IPS-15b (cell line): ENCODE measurements around the gene ZNF26.
"Not testable (repeated sequence)": the region's sequence is repeated elsewhere in the genome, so short reads cannot be mapped to it uniquely, and the experiment has no call there.

Experiments used
- H3K27me3 ChIP-seq: one replicate; pipeline ENCODE4 v1.6.1; 2013; ENCODE audit warnings: low read length; ENCODE audit not compliant: control insufficient read depth, insufficient read depth
- H3K36me3 ChIP-seq: one replicate; pipeline ENCODE4 v1.6.1; 2013; ENCODE audit warnings: low read length; ENCODE audit not compliant: control insufficient read depth, insufficient read depth
- H3K4me1 ChIP-seq: one replicate; pipeline ENCODE4 v1.6.1; 2013; ENCODE audit warnings: mild to moderate bottlenecking, low read length; ENCODE audit not compliant: control insufficient read depth, insufficient read depth
- H3K4me3 ChIP-seq: one replicate; pipeline ENCODE4 v1.5.1; 2013; ENCODE audit warnings: low read depth, low read length
- H3K9ac ChIP-seq: one replicate; pipeline ENCODE4 v1.6.1; 2013; ENCODE audit warnings: low read depth, mild to moderate bottlenecking, low read length
- H3K9me3 ChIP-seq: one replicate; pipeline ENCODE4 v1.6.1; 2013; ENCODE audit warnings: mild to moderate bottlenecking, low read length; ENCODE audit not compliant: control insufficient read depth, insufficient read depth

The ZNF26 gene

GRCh38 chr12:132949936-132950837 lies 36.0 kb upstream of the ZNF26 start:
- Histone ChIP-seq H3K4me3 (no peak overlapping the region), H3K27me3 (no peaks in the 10 kb centered on the region), H3K9me3 (peaks cover 33% of the 10 kb centered on the region)

DNA sequence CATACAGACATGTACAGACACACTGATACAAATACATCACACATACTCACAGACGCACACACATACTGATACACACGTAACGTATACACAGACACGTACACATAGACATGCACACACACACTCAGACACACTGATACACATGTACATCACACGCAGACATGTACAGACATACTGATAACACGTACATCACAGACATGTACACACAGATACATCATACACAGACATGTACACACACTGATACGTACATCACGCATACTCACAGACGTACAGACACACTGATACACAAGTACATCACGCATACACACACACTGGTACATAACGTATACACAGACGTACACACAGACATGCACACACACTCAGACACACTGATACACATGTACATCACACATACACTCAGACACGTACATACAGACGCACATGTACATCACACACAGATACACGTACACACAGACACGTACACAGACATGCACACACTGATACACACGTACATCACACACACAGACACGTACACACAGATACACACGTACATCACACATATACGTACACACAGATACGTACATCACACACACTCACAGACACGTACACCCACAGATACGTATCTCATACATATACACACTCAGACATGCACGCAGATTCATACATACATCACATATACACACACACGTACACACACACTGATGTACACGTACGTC lies 35.2 kb upstream of the ZNF26 start:
- Histone ChIP-seq H3K27me3 (no peaks in the 10 kb centered on the region), H3K9ac (no peak overlapping the region), H3K4me1 (no peaks in the 10 kb centered on the region), H3K4me3 (no peak overlapping the region), H3K9me3 (peaks cover 30% of the 10 kb centered on the region), H3K36me3 (no peaks in the 10 kb centered on the region)

More at GRCh38 chr12:132949936-132950837, 36.0 kb upstream of the ZNF26 start:
- Histone ChIP-seq H3K4me1 (no peaks in the 10 kb centered on the region), H3K36me3 (no peaks in the 10 kb centered on the region), H3K9ac (no peak overlapping the region)

DNA sequence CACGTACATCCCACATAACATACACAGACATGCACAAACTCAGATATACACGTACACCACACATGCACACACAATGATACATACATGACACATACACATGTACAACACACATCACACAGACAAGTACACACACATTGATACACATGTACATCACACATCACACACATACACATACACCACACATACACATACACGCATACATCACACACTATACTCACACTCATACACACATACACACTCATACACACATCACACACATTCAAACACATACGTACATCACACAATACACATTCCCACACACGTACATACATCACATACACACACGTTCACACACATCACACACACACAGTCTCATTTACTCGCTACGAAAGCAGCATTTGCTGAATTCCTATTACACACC lies 34.5 kb upstream of the ZNF26 start:
- H3K4me3 ChIP-seq, result peak overlapping the region; percentile 1

DNA sequence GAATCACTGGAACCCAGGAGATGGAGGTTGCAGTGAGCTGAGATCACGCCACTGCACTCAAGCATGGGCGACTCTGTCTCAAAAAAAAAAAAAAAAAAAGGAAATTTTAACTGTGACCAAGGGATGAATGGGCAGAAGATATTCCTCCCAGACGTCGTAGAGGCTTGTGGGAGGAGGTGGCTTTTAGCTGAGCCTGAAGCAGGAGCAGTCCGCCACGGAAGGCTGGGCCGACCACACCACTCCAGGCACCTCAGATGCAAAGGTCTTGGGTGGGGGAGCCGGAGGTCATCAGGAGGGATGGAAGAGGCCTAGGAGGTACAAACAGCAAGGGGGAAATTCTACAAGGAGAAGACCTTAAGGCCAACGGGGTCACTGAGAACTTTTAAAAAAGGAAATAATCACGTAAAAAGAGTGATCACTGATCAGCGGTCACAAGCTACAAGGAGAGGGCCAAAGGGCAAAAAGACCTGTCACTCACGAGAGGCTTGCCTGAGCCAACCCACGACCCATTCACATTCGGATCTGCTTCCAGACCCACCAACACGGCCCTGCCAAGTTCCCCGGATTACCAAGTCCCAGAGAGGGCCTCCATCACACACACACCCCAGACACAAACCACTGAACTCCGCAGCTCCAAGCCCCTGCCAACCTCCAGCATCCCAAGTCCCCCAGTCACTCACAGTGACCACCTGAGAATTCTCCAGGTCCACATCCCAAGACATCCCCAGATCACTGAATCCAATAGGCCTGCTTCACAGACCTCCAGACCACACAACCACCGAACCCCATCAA lies 33.6 kb upstream of the ZNF26 start:
- H3K36me3 ChIP-seq, result no peaks in the 10 kb centered on the region
- peaks cover 27% of the 10 kb centered on the region for H3K9me3 ChIP-seq
- no peak overlapping the region for H3K4me3 ChIP-seq
- no peaks in the 10 kb centered on the region for H3K4me1 ChIP-seq
- H3K9ac ChIP-seq, result no peak overlapping the region
- no peaks in the 10 kb centered on the region for H3K27me3 ChIP-seq

More for the DNA sequence above, 34.5 kb upstream of the ZNF26 start:
- Histone ChIP-seq H3K4me1 (no peaks in the 10 kb centered on the region), H3K36me3 (no peaks in the 10 kb centered on the region), H3K27me3 (no peaks in the 10 kb centered on the region), H3K9ac (no peak overlapping the region), H3K9me3 (peaks cover 27% of the 10 kb centered on the region)

- Histone ChIP-seq H3K4me1 (no peaks in the 10 kb centered on the region), H3K27me3 (no peaks in the 10 kb centered on the region), H3K4me3 (no peak overlapping the region), H3K9ac (no peak overlapping the region), H3K9me3 (peaks cover 26% of the 10 kb centered on the region), H3K36me3 (no peaks in the 10 kb centered on the region)
Observed at GRCh38 chr12:132953163-132953425, 33.1 kb upstream of the ZNF26 start.

- Histone ChIP-seq H3K27me3 (no peaks in the 10 kb centered on the region), H3K4me3 (no peak overlapping the region), H3K9ac (no peak overlapping the region), H3K36me3 (no peaks in the 10 kb centered on the region), H3K4me1 (no peaks in the 10 kb centered on the region), H3K9me3 (peaks cover 24% of the 10 kb centered on the region)
Observed at GRCh38 chr12:132953771-132954170, 32.4 kb upstream of the ZNF26 start.

DNA sequence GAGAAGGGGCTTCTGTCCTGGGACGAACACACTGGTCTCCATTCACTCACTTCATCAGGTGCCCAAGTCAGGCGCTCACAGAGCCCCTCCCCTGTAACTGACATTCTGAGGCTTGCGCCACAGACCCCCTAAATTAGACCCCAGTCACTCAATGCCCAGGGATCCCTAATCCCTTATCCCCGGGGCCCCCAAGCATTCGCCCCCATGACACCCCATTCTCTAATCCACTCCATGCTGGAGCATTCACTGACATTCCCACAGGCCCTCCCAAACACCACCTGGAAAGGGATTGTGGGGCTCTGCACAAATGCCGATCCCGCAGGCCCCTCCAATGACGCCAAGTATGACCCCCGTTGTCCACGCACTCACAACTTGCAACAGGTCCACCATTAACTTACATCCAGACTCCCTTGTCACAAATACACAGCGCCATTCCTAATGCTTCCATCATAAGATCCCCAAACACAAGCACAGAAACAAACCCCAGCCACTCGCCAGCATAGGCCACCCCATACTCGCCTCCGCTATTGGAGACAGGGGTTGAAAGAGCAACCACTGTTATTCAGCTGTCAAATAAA lies 31.6 kb upstream of the ZNF26 start:
- H3K36me3 ChIP-seq, result no peaks in the 10 kb centered on the region
- H3K4me1 ChIP-seq, result no peaks in the 10 kb centered on the region
- H3K27me3 ChIP-seq, result no peaks in the 10 kb centered on the region
- no peak overlapping the region for H3K4me3 ChIP-seq
- no peak overlapping the region for H3K9ac ChIP-seq
- peaks cover 24% of the 10 kb centered on the region for H3K9me3 ChIP-seq

GRCh38 chr12:132955094-132956010 lies 30.8 kb upstream of the ZNF26 start:
- Histone ChIP-seq H3K4me1 (no peaks in the 10 kb centered on the region), H3K36me3 (no peaks in the 10 kb centered on the region), H3K27me3 (no peaks in the 10 kb centered on the region), H3K4me3 (peak overlapping the region; percentile 67), H3K9me3 (peaks cover 20% of the 10 kb centered on the region), H3K9ac (peak overlapping the region; percentile 84)

DNA sequence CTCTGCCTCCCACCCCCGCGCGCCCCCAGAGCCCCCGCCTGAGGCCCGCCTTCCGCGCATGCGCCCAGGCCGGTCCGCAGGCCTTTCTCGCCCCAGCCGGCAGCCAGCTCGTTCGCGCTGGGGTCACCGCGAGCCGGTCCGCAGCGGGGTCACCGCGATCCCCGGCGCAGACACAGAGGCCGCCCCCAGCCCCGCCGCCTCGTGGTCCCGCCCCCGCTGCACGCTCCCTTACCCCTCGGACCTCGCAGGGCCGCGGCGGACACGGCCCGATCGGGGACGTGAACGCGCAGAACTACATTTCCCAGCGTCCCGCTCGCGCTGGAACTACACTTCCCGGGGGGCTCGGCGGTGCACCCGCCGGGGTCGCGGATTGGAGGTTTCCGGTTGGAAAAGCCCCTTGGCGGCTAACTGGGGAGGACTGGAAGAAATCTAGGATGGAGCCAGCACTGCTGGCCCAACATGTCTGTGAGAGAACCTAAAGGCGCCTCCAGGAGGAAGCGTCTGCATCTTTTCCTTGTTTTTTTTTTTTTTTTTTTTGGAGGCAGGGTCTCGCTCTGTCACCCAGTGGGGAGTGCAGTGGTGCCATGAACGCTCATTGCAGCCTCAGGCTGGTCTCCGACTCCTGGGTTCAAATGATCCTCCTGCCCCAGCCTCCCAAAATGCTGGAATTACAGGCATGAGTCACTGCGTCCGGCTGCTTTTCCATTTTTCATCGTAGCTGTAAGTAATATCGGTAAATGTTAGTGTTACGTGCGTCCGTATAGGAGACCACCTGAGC lies 30.0 kb upstream of the ZNF26 start, which contains the start of gene ZNF605:
TSS of gene ZNF605 (minus strand) at position 296 of the 778 bp plus-strand sequence. CDS start 10,671 bp downstream, outside the sequence.
- Histone ChIP-seq H3K4me3 (peak within 1 kb of the TSS; percentile 72), H3K4me1 (no peaks in the 10 kb centered on the region), H3K27me3 (no peaks in the 10 kb centered on the region), H3K9ac (peak within 1 kb of the TSS; percentile 84), H3K36me3 (no peaks in the 10 kb centered on the region), H3K9me3 (peaks cover 11% of the 10 kb centered on the region)

DNA sequence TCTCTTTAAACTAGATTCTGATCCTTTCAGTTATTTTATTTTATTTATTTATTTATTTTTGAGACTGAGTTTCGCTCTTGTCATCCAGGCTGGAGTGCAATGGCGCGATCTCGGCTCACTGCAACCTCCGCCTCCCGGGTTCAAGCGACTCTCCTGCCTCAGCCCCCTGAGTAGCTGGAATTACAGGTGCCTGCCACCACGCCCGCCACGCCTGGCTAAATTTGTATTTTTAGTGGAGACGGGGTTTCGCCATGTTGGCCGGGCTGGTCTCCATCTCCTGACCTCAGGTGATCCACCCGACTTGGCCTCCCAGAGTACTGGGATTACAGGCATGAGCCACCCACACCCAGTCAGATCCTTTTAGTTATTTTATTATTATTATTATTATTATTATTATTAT lies 24.4 kb upstream of the ZNF26 start:
- not testable (repeated sequence) for H3K4me3 ChIP-seq, H3K27me3 ChIP-seq, H3K9me3 ChIP-seq, H3K9ac ChIP-seq, H3K4me1 ChIP-seq, H3K36me3 ChIP-seq
